HEK293T (cell line): Measurements from ENCODE around the gene SCAF1.

Experiments used
- CTCF ChIA-PET: fragments of 350-600 bp; formaldehyde crosslinking; extraction: SDS; loops from one replicate; lab custom pipeline; 2021; ENCODE audit warnings: antibody characterized with exemption, inconsistent platforms; lab: Yijun Ruan, JAX
- POLR2A ChIA-PET: fragments of 350-600 bp; formaldehyde crosslinking; extraction: SDS; loops from one replicate; lab custom pipeline; 2020; ENCODE audit warnings: antibody characterized with exemption, inconsistent platforms; lab: Yijun Ruan, JAX
- DNase-seq: peaks from one replicate; pipeline ENCODE4 v3.0.0; 2012; ENCODE audit warnings: mixed read lengths; ENCODE audit errors: extremely low spot score
- ARNT ChIP-seq: fragments of 450-650 bp; IDR thresholded peaks from 2 replicates; pipeline ENCODE4 v1.6.1; 2017; ENCODE audit warnings: mild to moderate bottlenecking
- BHLHE40 ChIP-seq: fragments of 450-650 bp; IDR thresholded peaks from 2 replicates; pipeline ENCODE4 v1.6.1; 2016; ENCODE audit warnings: mild to moderate bottlenecking, moderate library complexity, borderline replicate concordance
- CTBP1 ChIP-seq: fragments of 450-650 bp; IDR thresholded peaks from 2 replicates; pipeline ENCODE4 v1.6.1; 2016; ENCODE audit warnings: borderline replicate concordance
- ELF4 ChIP-seq: fragments of 450-650 bp; IDR thresholded peaks from 2 replicates; pipeline ENCODE4 v1.6.1; 2017; ENCODE audit warnings: antibody characterized with exemption
- FOXA1 ChIP-seq: fragments of 450-650 bp; IDR thresholded peaks from 2 replicates; pipeline ENCODE4 v1.6.1; 2016; ENCODE audit warnings: mild to moderate bottlenecking
- FOXK2 ChIP-seq: fragments of 450-650 bp; IDR thresholded peaks from 2 replicates; pipeline ENCODE4 v1.6.1; 2016; ENCODE audit warnings: mild to moderate bottlenecking
- FOXM1 ChIP-seq: fragments of 450-650 bp; IDR thresholded peaks from 2 replicates; pipeline ENCODE4 v1.6.1; 2017; ENCODE audit warnings: mild to moderate bottlenecking, borderline replicate concordance
- HDGF ChIP-seq: fragments of 450-650 bp; IDR thresholded peaks from 2 replicates; pipeline ENCODE4 v1.6.1; 2017; ENCODE audit warnings: antibody characterized with exemption, borderline replicate concordance
- L3MBTL2 ChIP-seq: fragments of 450-650 bp; conservative IDR thresholded peaks from 2 replicates; pipeline ENCODE4 v1.6.1; 2016; ENCODE audit warnings: mild to moderate bottlenecking
- LEF1 ChIP-seq: fragments of 450-650 bp; IDR thresholded peaks from 2 replicates; pipeline ENCODE4 v1.6.1; 2017; ENCODE audit warnings: mild to moderate bottlenecking, borderline replicate concordance
- NFRKB ChIP-seq: fragments of 450-650 bp; IDR thresholded peaks from 2 replicates; pipeline ENCODE4 v1.6.1; 2016; ENCODE audit warnings: mild to moderate bottlenecking, moderate library complexity
- PKNOX1 ChIP-seq: fragments of 450-650 bp; IDR thresholded peaks from 2 replicates; pipeline ENCODE4 v1.6.1; 2016
- SP1 ChIP-seq: fragments of 450-650 bp; IDR thresholded peaks from 2 replicates; pipeline ENCODE4 v1.6.1; 2017
- SUZ12 ChIP-seq: fragments of 450-650 bp; IDR thresholded peaks from 2 replicates; pipeline ENCODE4 v1.6.1; 2016; ENCODE audit warnings: mild to moderate bottlenecking
- TARDBP ChIP-seq: fragments of 450-650 bp; IDR thresholded peaks from 2 replicates; pipeline ENCODE4 v1.6.1; 2016
- ZNF384 ChIP-seq: fragments of 450-650 bp; IDR thresholded peaks from 2 replicates; pipeline ENCODE4 v1.6.1; 2016

Gene SCAF1

GRCh38 chr19:49599378-49600295 lies 42.4 kb upstream of the SCAF1 start:
- no peak for DNase-seq
- CTCF ChIA-PET, result no interaction called here
- no peak for TF ChIP-seq BHLHE40
- no peak for TF ChIP-seq SP1
- TF ChIP-seq HDGF, result no peak
- no peak for TF ChIP-seq FOXM1
- POLR2A ChIA-PET, result no interaction called here

GRCh38 chr19:49601482-49602038 lies 40.4 kb upstream of the SCAF1 start:
- POLR2A ChIA-PET, result no interaction called here
- CTCF ChIA-PET, result no interaction called here
- no peak for DNase-seq
- TF ChIP-seq FOXM1 (no peak), SUZ12 (no peak), FOXK2 (no peak), ZNF384 (no peak)

DNA sequence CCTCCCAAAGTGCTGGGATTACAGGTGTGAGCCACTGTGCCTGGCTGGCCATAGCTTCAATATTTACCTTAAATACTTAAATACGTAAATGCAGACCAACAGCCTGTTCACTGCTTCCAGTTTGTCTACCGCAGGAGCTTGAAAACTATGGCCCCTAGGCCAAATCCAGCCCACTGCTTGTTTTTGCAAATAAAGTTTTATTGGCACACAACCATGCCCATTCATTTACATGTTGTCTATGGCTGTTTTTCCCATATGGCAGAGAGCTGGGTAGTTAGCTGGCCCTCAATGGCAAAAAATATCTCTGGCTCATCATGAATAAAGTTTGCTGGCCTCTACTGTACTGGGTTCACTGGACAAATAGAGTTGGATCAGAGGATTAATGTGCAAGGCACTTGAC lies 39.2 kb upstream of the SCAF1 start:
- no peak for DNase-seq
- POLR2A ChIA-PET, result no interaction called here
- TF ChIP-seq ELF4, result no peak
- no peak for TF ChIP-seq PKNOX1
- no peak for TF ChIP-seq NFRKB
- no peak for TF ChIP-seq FOXM1
- TF ChIP-seq LEF1, result no peak
- no peak for TF ChIP-seq CTBP1
- TF ChIP-seq ZNF384, result no peak
- no peak for TF ChIP-seq L3MBTL2
- CTCF ChIA-PET, result interaction anchor here (0.6 kb wide), 1 partner anchor 9 kb away, joined by 3 read pairs; no protein-coding TSS in a partner anchor

DNA sequence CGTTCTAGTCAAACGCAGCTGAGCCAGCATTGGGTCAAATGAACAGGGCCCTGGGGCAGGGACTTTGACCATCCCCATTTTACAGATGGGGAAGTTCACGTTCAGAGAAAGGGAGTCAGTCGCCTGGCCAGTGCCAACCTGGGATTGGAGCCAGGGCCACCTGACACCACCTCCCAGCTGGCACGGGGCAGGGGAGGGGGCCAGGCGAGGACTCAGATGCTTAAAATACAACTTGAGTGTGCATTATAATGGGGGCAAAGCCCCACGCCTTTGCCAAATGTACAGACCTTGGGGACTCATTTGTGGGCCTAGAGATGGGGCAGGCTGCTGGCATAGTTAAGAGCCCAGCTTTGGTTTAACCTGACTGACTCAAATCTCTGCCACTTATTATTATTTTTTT lies 36.4 kb upstream of the SCAF1 start:
- TF ChIP-seq FOXK2 (no peak), SP1 (no peak), ELF4 (no peak), BHLHE40 (no peak), FOXM1 (no peak), NFRKB (no peak), ARNT (no peak), CTBP1 (no peak), PKNOX1 (no peak), L3MBTL2 (no peak), SUZ12 (no peak), FOXA1 (no peak), TARDBP (no peak), HDGF (no peak), LEF1 (no peak), ZNF384 (no peak)
- CTCF ChIA-PET, result no interaction called here
- POLR2A ChIA-PET, result interaction anchor here (1.3 kb wide), 1 partner anchor 35 kb away, joined by 3 read pairs; no protein-coding TSS in a partner anchor

GRCh38 chr19:49609499-49610092 lies 32.4 kb upstream of the SCAF1 start:
- CTCF ChIA-PET, result no interaction called here

More for the DNA sequence above, 36.4 kb upstream of the SCAF1 start:
- DNase-seq, result no peak

More at GRCh38 chr19:49609499-49610092, 32.4 kb upstream of the SCAF1 start:
- POLR2A ChIA-PET, result no interaction called here
- no peak for TF ChIP-seq FOXM1
- TF ChIP-seq ARNT, result no peak
- no peak for TF ChIP-seq ZNF384
- TF ChIP-seq ELF4, result no peak
- no peak for TF ChIP-seq FOXA1
- no peak for TF ChIP-seq PKNOX1
- TF ChIP-seq FOXK2, result no peak
- TF ChIP-seq BHLHE40, result no peak
- no peak for TF ChIP-seq NFRKB
- no peak for TF ChIP-seq SUZ12
- no peak for TF ChIP-seq HDGF
- TF ChIP-seq LEF1, result no peak
- no peak for TF ChIP-seq SP1
- no peak for TF ChIP-seq TARDBP
- TF ChIP-seq CTBP1, result no peak
- DNase-seq, result no peak
